HepG2 (cell line): ENCODE data around the gene ENAH. TPM values are rescaled to one million over a fixed set of nuclear protein-coding genes. Genes with fewer than 3 reads are reported as not detected.

Experiments
- ATAC-seq: fragments of 200-7000 bp; cut with Tn5 transposase; 3 replicates; pipeline ENCODE4 v1.9.1; 2020; ENCODE audit warnings: mild to moderate bottlenecking, moderate library complexity
- BruUV-seq: library from RNA; stranded (reverse); fragments of 400-500 nt; replicated peaks from 2 replicates; lab custom pipeline; 2021; lab: Mats Ljungman, UMichigan
- CTCF ChIA-PET: fragments of 300-600 bp; formaldehyde crosslinking; extraction: SDS; loops from one replicate; lab custom pipeline; 2021; ENCODE audit warnings: low total read pairs, inconsistent platforms, low intra/inter-chr PET ratio; lab: Yijun Ruan, JAX
- POLR2A ChIA-PET: fragments of 350-600 bp; sonication (Branson Sonifier 250); formaldehyde crosslinking; loops from one replicate; lab custom pipeline; 2020; ENCODE audit warnings: antibody characterized with exemption, inconsistent platforms; lab: Yijun Ruan, JAX
- DNase-seq: peaks from one replicate; pipeline ENCODE4 v3.0.0-alpha.2; 2015; ENCODE audit warnings: low spot score
- FAIRE-seq: peaks from 3 replicates; lab custom pipeline; 2011; peaks lifted over from hg19 to GRCh38; lab: Jason Lieb, UNC
- H2AFZ ChIP-seq: one replicate; pipeline ENCODE4 v1.6.1; 2011; ENCODE audit warnings: low read length, inconsistent platforms
- H3K27ac ChIP-seq: fragments of 300-600 bp; 3 replicates; pipeline ENCODE4 v1.8.0; 2011; ENCODE audit warnings: mixed run types, mild to moderate bottlenecking, mixed read lengths, low read length, inconsistent platforms; ENCODE audit not compliant: insufficient read depth; ENCODE audit errors: extremely low read length
- H3K27me3 ChIP-seq, 2 experiments: fragments of 200-600 bp in 1 of 2; 2 replicates in 1 of 2; 3 replicates in 1 of 2; pipeline versions ENCODE4 v1.6.0 to v1.8.0; 2011; ENCODE audit warnings: low read length in 2 of 2, mild to moderate bottlenecking in 2 of 2, moderate library complexity in 2 of 2, inconsistent platforms in 1 of 2; ENCODE audit not compliant: insufficient read depth in 2 of 2, control insufficient read depth in 1 of 2
- H3K36me3 ChIP-seq, 2 experiments: fragments of 200-600 bp in 1 of 2; replicated peaks in 1 of 2; 2 replicates in 1 of 2; 3 replicates in 1 of 2; pipeline versions ENCODE4 v1.5.1 to v1.8.0; 2011; ENCODE audit warnings: low read length in 2 of 2, inconsistent platforms in 1 of 2; ENCODE audit not compliant: insufficient read depth in 2 of 2, control insufficient read depth in 1 of 2
- H3K4me1 ChIP-seq: 2 replicates; pipeline ENCODE4 v1.5.1; 2012; ENCODE audit warnings: low read length, inconsistent platforms; ENCODE audit not compliant: insufficient read depth
- H3K4me2 ChIP-seq: 2 replicates; pipeline ENCODE4 v1.6.0; 2011; ENCODE audit warnings: low read depth, low read length, inconsistent platforms
- H3K4me3 ChIP-seq, 3 experiments: fragments of 200-600 bp in 1 of 3; sonication (generic), shearing (Covaris generic) in 1 of 3; replicated peaks in 1 of 3; 2 replicates each; pipeline ENCODE4 v1.5.1; 2011 to 2016; ENCODE audit warnings: low read length in 3 of 3, inconsistent platforms in 2 of 3, low read depth in 2 of 3, mild to moderate bottlenecking in 2 of 3, control low read depth in 1 of 3, mixed read lengths in 1 of 3; ENCODE audit not compliant: insufficient read depth in 1 of 3
- H3K79me2 ChIP-seq: one replicate; pipeline ENCODE4 v1.6.1; 2011; ENCODE audit warnings: low read length, inconsistent platforms; ENCODE audit not compliant: insufficient read depth
- H3K9ac ChIP-seq: 2 replicates; pipeline ENCODE4 v1.6.0; 2011; ENCODE audit warnings: mild to moderate bottlenecking, low read depth, low read length, inconsistent platforms; ENCODE audit not compliant: insufficient read depth
- H3K9me3 ChIP-seq: 2 replicates; pipeline ENCODE4 v1.5.1; 2012; ENCODE audit warnings: mild to moderate bottlenecking, low read length
- H4K20me1 ChIP-seq: 2 replicates; pipeline ENCODE4 v1.6.0; 2011; ENCODE audit warnings: inconsistent platforms, mild to moderate bottlenecking, low read length, moderate library complexity; ENCODE audit not compliant: insufficient read depth
- ATF2 ChIP-seq: sonication (generic); formaldehyde crosslinking; IDR thresholded peaks from 2 replicates; pipeline ENCODE4 v1.4.0; 2020; ENCODE audit warnings: missing genetic modification reagents
- CBX5 ChIP-seq: sonication (generic); formaldehyde crosslinking; IDR thresholded peaks from 2 replicates; pipeline ENCODE4 v1.4.0; 2020; ENCODE audit warnings: missing genetic modification reagents, borderline replicate concordance
- CEBPB ChIP-seq: IDR thresholded peaks from 2 replicates; pipeline ENCODE4 v1.6.1; 2011; ENCODE audit warnings: low read depth, low read length, improper control_type of control experiment, borderline replicate concordance
- CEBPG ChIP-seq: IDR thresholded peaks from 2 replicates; pipeline ENCODE4 v1.6.1; 2016
- ELF3 ChIP-seq: IDR thresholded peaks from 2 replicates; pipeline ENCODE4 v1.6.1; 2016; ENCODE audit warnings: missing genetic modification reagents, missing compliant biosample characterization
- HMGXB4 ChIP-seq, 2 experiments: sonication (generic) in 1 of 2; formaldehyde crosslinking in 1 of 2; IDR thresholded peaks; 2 replicates each; pipeline versions ENCODE4 v1.4.0 to v1.6.1; 2018 to 2020; ENCODE audit warnings: missing genetic modification reagents in 2 of 2, borderline replicate concordance in 1 of 2, low read depth in 1 of 2, mild to moderate bottlenecking in 1 of 2, missing biosample characterization in 1 of 2
- IRF9 ChIP-seq: sonication (generic); formaldehyde crosslinking; IDR thresholded peaks from 2 replicates; pipeline ENCODE4 v1.8.0; 2022; ENCODE audit warnings: missing genetic modification reagents, mild to moderate bottlenecking, borderline replicate concordance
- KLF16 ChIP-seq, 2 experiments: sonication (generic) in 1 of 2; formaldehyde crosslinking in 1 of 2; IDR thresholded peaks; 2 replicates each; pipeline versions ENCODE4 v1.6.1 to v1.8.0; 2016 to 2023; ENCODE audit warnings: missing genetic modification reagents in 2 of 2, missing compliant biosample characterization in 1 of 2
- PLRG1 ChIP-seq: fragments of 450-650 bp; conservative IDR thresholded peaks from 2 replicates; pipeline ENCODE4 v1.6.1; 2016
- RAD21 ChIP-seq: fragments of 450-650 bp; formaldehyde crosslinking; IDR thresholded peaks from 2 replicates; pipeline ENCODE4 v1.5.0; 2020; ENCODE audit warnings: mild to moderate bottlenecking
- RBAK ChIP-seq: sonication (generic); formaldehyde crosslinking; IDR thresholded peaks from 2 replicates; pipeline ENCODE4 v1.5.1; 2020; ENCODE audit warnings: mild to moderate bottlenecking, missing genetic modification reagents
- ZBED4 ChIP-seq: sonication (generic); formaldehyde crosslinking; IDR thresholded peaks from 2 replicates; pipeline ENCODE4 v1.4.0; 2020; ENCODE audit warnings: missing genetic modification reagents, borderline replicate concordance
- ZBTB26 ChIP-seq: IDR thresholded peaks from 2 replicates; pipeline ENCODE4 v1.6.1; 2016; ENCODE audit warnings: missing compliant biosample characterization, missing genetic modification reagents, borderline replicate concordance
- ZNF12 ChIP-seq: sonication (generic); formaldehyde crosslinking; IDR thresholded peaks from 2 replicates; pipeline ENCODE4 v1.5.0; 2020; ENCODE audit warnings: missing genetic modification reagents
- in situ Hi-C: cut with HindIII; loops from 2 replicates; pipeline ENCODE4 v1.10.0; 2017; ENCODE audit warnings: low pct_unique_long_range_greater_than_20kb; ENCODE audit not compliant: extremely low pct_ligation_motif_present
- intact Hi-C: fragments of 100-400 bp; cut with micrococcal nuclease; formaldehyde crosslinking; loops from one replicate; pipeline ENCODE4 v1.10.0; 2022; ENCODE audit not compliant: unreplicated experiment
- polyA plus RNA-seq, 8 experiments: library from polyadenylated mRNA; depleted of rRNA in 3 of 8; stranded (reverse) in 7 of 8; unstranded in 1 of 8; fragments of >200 nt; fragmentation: Illumina TruSeq in 4 of 8; extraction: Trizol in 4 of 8; gene quantifications; 2 replicates each; pipeline versions ENCODE4 v1.2.1 to v1.2.3, GENCODE V29; 2011 to 2016; ENCODE audit warnings: low read depth in 4 of 8, missing spikeins in 1 of 8, mixed read lengths in 1 of 8; ENCODE audit not compliant: insufficient read depth in 1 of 8
- total RNA-seq, 5 experiments: library from RNA; depleted of rRNA; stranded (reverse); fragments of >200 nt; fragmentation: Illumina TruSeq; extraction: Trizol; gene quantifications; 2 replicates each; pipeline ENCODE4 v1.2.3, GENCODE V29; 2016; ENCODE audit warnings: low read depth in 1 of 5

The ENAH gene
- total and polyA plus RNA-seq, 2 of the 13 experiments (the other 11 are each of a cell fraction or from before 2014, with no cell fraction given): 22.1 to 58.3 TPM

GRCh38 chr1:225613006-225613405, 39.9 kb downstream of the ENAH start (continued):
- TF ChIP-seq ZBED4 (CRISPR knock-in tag): no peak
- TF ChIP-seq ELF3 (CRISPR knock-in tag): no peak
- TF ChIP-seq ATF2: no peak
- TF ChIP-seq HMGXB4 (CRISPR knock-in tag; IDR thresholded peaks at IDR 0.05; ENCODE audit: borderline replicate concordance in 1 of 2, low read depth in 1 of 2): no peak

GRCh38 chr1:225612287-225612686, 40.6 kb downstream of the ENAH start:
- DNase-seq (no peak), ATAC-seq (no peak), FAIRE-seq (no peak)
- H3K79me2 ChIP-seq: peaks cover 65% of the 10 kb centered on the region
- H3K36me3 ChIP-seq: no peaks in the 10 kb centered on the region
- no peak overlapping the region for H3K4me3 ChIP-seq
- in situ Hi-C loops: no loop called here
- no peaks in the 10 kb centered on the region for H3K27me3 ChIP-seq
- POLR2A ChIA-PET: no interaction called here
- no peaks in the 10 kb centered on the region for H3K9me3 ChIP-seq
- peaks cover 6% of the 10 kb centered on the region for H4K20me1 ChIP-seq
- H3K9ac ChIP-seq: no peak overlapping the region
- CTCF ChIA-PET: no interaction called here
- intact Hi-C loops: no loop called here
- no peak overlapping the region for H2AFZ ChIP-seq
- no peak overlapping the region for H3K4me2 ChIP-seq
- peaks cover 31% of the 10 kb centered on the region for H3K4me1 ChIP-seq
- no TSS peak for BruUV-seq
- H3K27ac ChIP-seq: no peak overlapping the region
- TF ChIP-seq CEBPB: peak; percentile 48; the same call in 1 of the 2 replicates
- no peak for TF ChIP-seq IRF9 (CRISPR knock-in tag)
- TF ChIP-seq RAD21: no peak
- no peak for TF ChIP-seq KLF16 (CRISPR knock-in tag; IDR thresholded peaks at IDR 0.05)
- TF ChIP-seq CEBPG: 0 out of 2 replicates have a peak, but pooled peaks have one; percentile 40
- no peak for TF ChIP-seq PLRG1
- TF ChIP-seq RBAK (CRISPR knock-in tag): no peak
- no peak for TF ChIP-seq CBX5 (CRISPR knock-in tag)
- TF ChIP-seq ZNF12 (CRISPR knock-in tag): no peak
- no peak for TF ChIP-seq ZBTB26
